Measurements from ENCODE around the gene SCAF11.

The SCAF11 gene

GRCh38 chr12:45980540-45980939 is 9.8 kb downstream of the SCAF11 start:
- no peak for DNase-seq (ENCODE audit: low read depth in 2 of 3, low spot score in 2 of 3)

- DNase-seq (ENCODE audit: low read depth in 2 of 3, low spot score in 2 of 3): no peak
These were observed 12.3 kb downstream of the SCAF11 start for GRCh38 chr12:45978108-45978507.

GRCh38 chr12:45977620-45978019 is 12.8 kb downstream of the SCAF11 start:
- no peak for DNase-seq (ENCODE audit: low read depth in 2 of 3, low spot score in 2 of 3)

GRCh38 chr12:45975506-45975905 is 14.9 kb downstream of the SCAF11 start:
- DNase-seq (ENCODE audit: low read depth in 2 of 3, low spot score in 2 of 3): no peak

- no peak for DNase-seq (ENCODE audit: low read depth in 2 of 3, low spot score in 2 of 3)
These were observed 15.5 kb downstream of the SCAF11 start for GRCh38 chr12:45974883-45975282.

GRCh38 chr12:45974171-45974719 is 16.1 kb downstream of the SCAF11 start:
- no peak for DNase-seq (ENCODE audit: low read depth in 2 of 3, low spot score in 2 of 3)

- DNase-seq (ENCODE audit: low read depth in 2 of 3, low spot score in 2 of 3): no peak
These were observed 16.8 kb downstream of the SCAF11 start for GRCh38 chr12:45973526-45973925.

GRCh38 chr12:45970391-45970790 is 20.0 kb downstream of the SCAF11 start:
- no peak for DNase-seq (ENCODE audit: low read depth in 2 of 3, low spot score in 2 of 3)

- no peak for DNase-seq (ENCODE audit: low read depth in 2 of 3, low spot score in 2 of 3)
These were observed 21.3 kb downstream of the SCAF11 start for GRCh38 chr12:45969084-45969483.

GRCh38 chr12:45966486-45966885 is 23.9 kb downstream of the SCAF11 start:
- no peak for DNase-seq (ENCODE audit: low read depth in 2 of 3, low spot score in 2 of 3)

- DNase-seq (ENCODE audit: low read depth in 2 of 3, low spot score in 2 of 3): no peak
These were observed 27.6 kb downstream of the SCAF11 start for GRCh38 chr12:45962553-45963325.

GRCh38 chr12:45959728-45960127 is 30.6 kb downstream of the SCAF11 start:
- no peak for DNase-seq (ENCODE audit: low read depth in 2 of 3, low spot score in 2 of 3)

GRCh38 chr12:45959025-45959424 is 31.3 kb downstream of the SCAF11 start:
- no peak for DNase-seq (ENCODE audit: low read depth in 2 of 3, low spot score in 2 of 3)

GRCh38 chr12:45948546-45948945 is 41.8 kb downstream of the SCAF11 start:
- no peak for DNase-seq (ENCODE audit: low read depth in 2 of 3, low spot score in 2 of 3)

- no peak for DNase-seq (ENCODE audit: low read depth in 2 of 3, low spot score in 2 of 3)
These were observed 43.9 kb downstream of the SCAF11 start for GRCh38 chr12:45946435-45946834.

GRCh38 chr12:45944771-45945170 is 45.6 kb downstream of the SCAF11 start:
- DNase-seq (ENCODE audit: low read depth in 2 of 3, low spot score in 2 of 3): no peak

- DNase-seq (ENCODE audit: low read depth in 2 of 3, low spot score in 2 of 3): no peak
These were observed 50.6 kb downstream of the SCAF11 start for GRCh38 chr12:45939759-45940158.

- DNase-seq (ENCODE audit: low read depth in 2 of 3, low spot score in 2 of 3): no peak
These were observed 51.8 kb downstream of the SCAF11 start for GRCh38 chr12:45938566-45938965.

GRCh38 chr12:45934956-45935355 is 55.4 kb downstream of the SCAF11 start:
- no peak for DNase-seq (ENCODE audit: low read depth in 2 of 3, low spot score in 2 of 3)

- no peak for DNase-seq (ENCODE audit: low read depth in 2 of 3, low spot score in 2 of 3)
These were observed 56.9 kb downstream of the SCAF11 start for GRCh38 chr12:45933504-45933903.

GRCh38 chr12:45930369-45930768 is 60.0 kb downstream of the SCAF11 start:
- DNase-seq (ENCODE audit: low read depth in 2 of 3, low spot score in 2 of 3): no peak

- no peak for DNase-seq (ENCODE audit: low read depth in 2 of 3, low spot score in 2 of 3)
These were observed 62.1 kb downstream of the SCAF11 start for GRCh38 chr12:45928309-45928708.

GRCh38 chr12:45918818-45919217 is 71.6 kb downstream of the SCAF11 start:
- DNase-seq (ENCODE audit: low read depth in 2 of 3, low spot score in 2 of 3): no peak

Measured in activated CD8-positive, alpha-beta memory T cell treated with anti-CD3 and anti-CD28 coated beads for 48 hours (primary cell).